Measurements from ENCODE around the gene ADRB2.

The ADRB2 gene

GRCh38 chr5:148853868-148854267 is 27.5 kb downstream of the ADRB2 start:
- Histone ChIP-seq H3K4me1 (ENCODE audit: control insufficient read depth, insufficient read depth, low read length) (no peaks in the 10 kb centered on the region), H3K9ac (ENCODE audit: low read length) (no peak overlapping the region), H3K36me3 (ENCODE audit: control insufficient read depth, insufficient read depth, low read length) (no peaks in the 10 kb centered on the region), H3K27me3 (ENCODE audit: control insufficient read depth, insufficient read depth, low read length) (no peaks in the 10 kb centered on the region), H3K27ac (ENCODE audit: low read depth, low read length) (no peak overlapping the region), H3K4me3 (ENCODE audit: low read length) (no peak overlapping the region)

GRCh38 chr5:148855249-148856008 is 29.0 kb downstream of the ADRB2 start:
- Histone ChIP-seq H3K4me1 (ENCODE audit: control insufficient read depth, insufficient read depth, low read length) (no peaks in the 10 kb centered on the region), H3K36me3 (ENCODE audit: control insufficient read depth, insufficient read depth, low read length) (no peaks in the 10 kb centered on the region), H3K9ac (ENCODE audit: low read length) (no peak overlapping the region), H3K27ac (ENCODE audit: low read depth, low read length) (no peak overlapping the region), H3K4me3 (ENCODE audit: low read length) (no peak overlapping the region), H3K27me3 (ENCODE audit: control insufficient read depth, insufficient read depth, low read length) (no peaks in the 10 kb centered on the region)

GRCh38 chr5:148856009-148856367 is 29.6 kb downstream of the ADRB2 start:
- Histone ChIP-seq H3K27ac (ENCODE audit: low read depth, low read length) (no peak overlapping the region), H3K4me3 (ENCODE audit: low read length) (no peak overlapping the region), H3K4me1 (ENCODE audit: control insufficient read depth, insufficient read depth, low read length) (no peaks in the 10 kb centered on the region), H3K36me3 (ENCODE audit: control insufficient read depth, insufficient read depth, low read length) (no peaks in the 10 kb centered on the region), H3K9ac (ENCODE audit: low read length) (no peak overlapping the region), H3K27me3 (ENCODE audit: control insufficient read depth, insufficient read depth, low read length) (no peaks in the 10 kb centered on the region)

- Histone ChIP-seq H3K27ac (ENCODE audit: low read depth, low read length) (no peak overlapping the region), H3K4me1 (ENCODE audit: control insufficient read depth, insufficient read depth, low read length) (no peaks in the 10 kb centered on the region), H3K9ac (ENCODE audit: low read length) (no peak overlapping the region), H3K27me3 (ENCODE audit: control insufficient read depth, insufficient read depth, low read length) (no peaks in the 10 kb centered on the region), H3K4me3 (ENCODE audit: low read length) (no peak overlapping the region), H3K36me3 (ENCODE audit: control insufficient read depth, insufficient read depth, low read length) (no peaks in the 10 kb centered on the region)
These were observed 30.0 kb downstream of the ADRB2 start for GRCh38 chr5:148856424-148856823.

- Histone ChIP-seq H3K9ac (ENCODE audit: low read length) (no peak overlapping the region), H3K27me3 (ENCODE audit: control insufficient read depth, insufficient read depth, low read length) (no peaks in the 10 kb centered on the region), H3K27ac (ENCODE audit: low read depth, low read length) (no peak overlapping the region), H3K4me1 (ENCODE audit: control insufficient read depth, insufficient read depth, low read length) (no peaks in the 10 kb centered on the region), H3K4me3 (ENCODE audit: low read length) (no peak overlapping the region), H3K36me3 (ENCODE audit: control insufficient read depth, insufficient read depth, low read length) (no peaks in the 10 kb centered on the region)
These were observed 31.1 kb downstream of the ADRB2 start for GRCh38 chr5:148857474-148857873.

GRCh38 chr5:148858106-148858505 is 31.7 kb downstream of the ADRB2 start:
- Histone ChIP-seq H3K27me3 (ENCODE audit: control insufficient read depth, insufficient read depth, low read length) (no peaks in the 10 kb centered on the region), H3K4me3 (ENCODE audit: low read length) (no peak overlapping the region), H3K4me1 (ENCODE audit: control insufficient read depth, insufficient read depth, low read length) (no peaks in the 10 kb centered on the region), H3K9ac (ENCODE audit: low read length) (no peak overlapping the region), H3K27ac (ENCODE audit: low read depth, low read length) (no peak overlapping the region), H3K36me3 (ENCODE audit: control insufficient read depth, insufficient read depth, low read length) (no peaks in the 10 kb centered on the region)

- Histone ChIP-seq H3K9ac (ENCODE audit: low read length) (no peak overlapping the region), H3K4me1 (ENCODE audit: control insufficient read depth, insufficient read depth, low read length) (no peaks in the 10 kb centered on the region), H3K27ac (ENCODE audit: low read depth, low read length) (no peak overlapping the region), H3K27me3 (ENCODE audit: control insufficient read depth, insufficient read depth, low read length) (no peaks in the 10 kb centered on the region), H3K4me3 (ENCODE audit: low read length) (no peak overlapping the region), H3K36me3 (ENCODE audit: control insufficient read depth, insufficient read depth, low read length) (no peaks in the 10 kb centered on the region)
These were observed 32.1 kb downstream of the ADRB2 start for GRCh38 chr5:148858547-148858946.

- Histone ChIP-seq H3K9ac (ENCODE audit: low read length) (no peak overlapping the region), H3K27ac (ENCODE audit: low read depth, low read length) (no peak overlapping the region), H3K27me3 (ENCODE audit: control insufficient read depth, insufficient read depth, low read length) (no peaks in the 10 kb centered on the region), H3K4me1 (ENCODE audit: control insufficient read depth, insufficient read depth, low read length) (peaks cover 4% of the 10 kb centered on the region), H3K4me3 (ENCODE audit: low read length) (no peak overlapping the region), H3K36me3 (ENCODE audit: control insufficient read depth, insufficient read depth, low read length) (no peaks in the 10 kb centered on the region)
These were observed 33.3 kb downstream of the ADRB2 start for GRCh38 chr5:148859703-148860102.

GRCh38 chr5:148860599-148860998 is 34.2 kb downstream of the ADRB2 start:
- Histone ChIP-seq H3K27me3 (ENCODE audit: control insufficient read depth, insufficient read depth, low read length) (no peaks in the 10 kb centered on the region), H3K4me1 (ENCODE audit: control insufficient read depth, insufficient read depth, low read length) (peaks cover 4% of the 10 kb centered on the region), H3K36me3 (ENCODE audit: control insufficient read depth, insufficient read depth, low read length) (no peaks in the 10 kb centered on the region), H3K27ac (ENCODE audit: low read depth, low read length) (no peak overlapping the region), H3K9ac (ENCODE audit: low read length) (no peak overlapping the region), H3K4me3 (ENCODE audit: low read length) (no peak overlapping the region)

GRCh38 chr5:148861088-148861487 is 34.7 kb downstream of the ADRB2 start:
- Histone ChIP-seq H3K27me3 (ENCODE audit: control insufficient read depth, insufficient read depth, low read length) (no peaks in the 10 kb centered on the region), H3K4me1 (ENCODE audit: control insufficient read depth, insufficient read depth, low read length) (peaks cover 4% of the 10 kb centered on the region), H3K9ac (ENCODE audit: low read length) (no peak overlapping the region), H3K27ac (ENCODE audit: low read depth, low read length) (no peak overlapping the region), H3K36me3 (ENCODE audit: control insufficient read depth, insufficient read depth, low read length) (no peaks in the 10 kb centered on the region), H3K4me3 (ENCODE audit: low read length) (no peak overlapping the region)

- no peaks in the 10 kb centered on the region for H3K27me3 ChIP-seq (ENCODE audit: control insufficient read depth, insufficient read depth, low read length)
- H3K36me3 ChIP-seq (ENCODE audit: control insufficient read depth, insufficient read depth, low read length): no peaks in the 10 kb centered on the region
- H3K27ac ChIP-seq (ENCODE audit: low read depth, low read length): no peak overlapping the region
- H3K4me3 ChIP-seq (ENCODE audit: low read length): no peak overlapping the region
- no peak overlapping the region for H3K9ac ChIP-seq (ENCODE audit: low read length)
- peaks cover 4% of the 10 kb centered on the region for H3K4me1 ChIP-seq (ENCODE audit: control insufficient read depth, insufficient read depth, low read length)
These were observed 35.3 kb downstream of the ADRB2 start for GRCh38 chr5:148861696-148862095.

GRCh38 chr5:148864113-148864841 is 37.9 kb downstream of the ADRB2 start:
- H3K9ac ChIP-seq (ENCODE audit: low read length): no peak overlapping the region
- no peak overlapping the region for H3K27ac ChIP-seq (ENCODE audit: low read depth, low read length)
- no peaks in the 10 kb centered on the region for H3K36me3 ChIP-seq (ENCODE audit: control insufficient read depth, insufficient read depth, low read length)
- H3K27me3 ChIP-seq (ENCODE audit: control insufficient read depth, insufficient read depth, low read length): no peaks in the 10 kb centered on the region
- peaks cover 4% of the 10 kb centered on the region for H3K4me1 ChIP-seq (ENCODE audit: control insufficient read depth, insufficient read depth, low read length)
- H3K4me3 ChIP-seq (ENCODE audit: low read length): no peak overlapping the region

GRCh38 chr5:148866024-148866423 is 39.6 kb downstream of the ADRB2 start:
- no peak overlapping the region for H3K27ac ChIP-seq (ENCODE audit: low read depth, low read length)
- H3K36me3 ChIP-seq (ENCODE audit: control insufficient read depth, insufficient read depth, low read length): no peaks in the 10 kb centered on the region
- H3K27me3 ChIP-seq (ENCODE audit: control insufficient read depth, insufficient read depth, low read length): no peaks in the 10 kb centered on the region
- peaks cover 4% of the 10 kb centered on the region for H3K4me1 ChIP-seq (ENCODE audit: control insufficient read depth, insufficient read depth, low read length)
- H3K9ac ChIP-seq (ENCODE audit: low read length): no peak overlapping the region
- H3K4me3 ChIP-seq (ENCODE audit: low read length): no peak overlapping the region

All from rectal smooth muscle tissue (tissue), 1 donor.